ENCODE data around the gene GALNT17. TPM values are rescaled to one million over a fixed set of nuclear protein-coding genes. Genes with fewer than 3 reads are reported as not detected.

Gene GALNT17
- total RNA-seq, 1 donor: not detected

DNA sequence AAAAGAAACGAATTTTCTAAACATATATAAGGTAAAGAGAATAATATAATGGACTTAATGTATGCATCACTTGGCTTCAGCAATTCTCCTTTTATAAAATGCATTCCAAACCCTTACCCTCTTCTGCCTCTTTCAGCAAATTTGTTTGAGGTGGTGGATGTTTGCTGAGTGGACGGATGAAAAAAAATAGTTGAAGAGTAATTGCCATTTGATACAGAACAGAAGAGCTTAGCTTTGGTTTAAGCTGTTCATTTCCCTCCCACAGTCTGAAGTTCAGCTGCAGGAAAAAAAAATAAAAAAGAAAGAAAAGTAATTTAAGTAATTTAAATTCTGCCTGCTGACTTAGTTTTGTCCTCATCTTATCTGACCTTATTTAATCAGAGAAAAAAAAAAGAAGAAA, 138.6 kb downstream of the GALNT17 start:
- TF ChIP-seq, protein P1, sequence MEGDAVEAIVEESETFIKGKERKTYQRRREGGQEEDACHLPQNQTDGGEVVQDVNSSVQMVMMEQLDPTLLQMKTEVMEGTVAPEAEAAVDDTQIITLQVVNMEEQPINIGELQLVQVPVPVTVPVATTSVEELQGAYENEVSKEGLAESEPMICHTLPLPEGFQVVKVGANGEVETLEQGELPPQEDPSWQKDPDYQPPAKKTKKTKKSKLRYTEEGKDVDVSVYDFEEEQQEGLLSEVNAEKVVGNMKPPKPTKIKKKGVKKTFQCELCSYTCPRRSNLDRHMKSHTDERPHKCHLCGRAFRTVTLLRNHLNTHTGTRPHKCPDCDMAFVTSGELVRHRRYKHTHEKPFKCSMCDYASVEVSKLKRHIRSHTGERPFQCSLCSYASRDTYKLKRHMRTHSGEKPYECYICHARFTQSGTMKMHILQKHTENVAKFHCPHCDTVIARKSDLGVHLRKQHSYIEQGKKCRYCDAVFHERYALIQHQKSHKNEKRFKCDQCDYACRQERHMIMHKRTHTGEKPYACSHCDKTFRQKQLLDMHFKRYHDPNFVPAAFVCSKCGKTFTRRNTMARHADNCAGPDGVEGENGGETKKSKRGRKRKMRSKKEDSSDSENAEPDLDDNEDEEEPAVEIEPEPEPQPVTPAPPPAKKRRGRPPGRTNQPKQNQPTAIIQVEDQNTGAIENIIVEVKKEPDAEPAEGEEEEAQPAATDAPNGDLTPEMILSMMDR (IDR thresholded peaks at IDR 0.05; ENCODE audit: insufficient read depth, low read depth, low read length): no peak
- DNase-seq (ENCODE audit: low read depth): no peak
- H3K4me3 ChIP-seq (ENCODE audit: low read depth, low read length): no peak overlapping the region

DNA sequence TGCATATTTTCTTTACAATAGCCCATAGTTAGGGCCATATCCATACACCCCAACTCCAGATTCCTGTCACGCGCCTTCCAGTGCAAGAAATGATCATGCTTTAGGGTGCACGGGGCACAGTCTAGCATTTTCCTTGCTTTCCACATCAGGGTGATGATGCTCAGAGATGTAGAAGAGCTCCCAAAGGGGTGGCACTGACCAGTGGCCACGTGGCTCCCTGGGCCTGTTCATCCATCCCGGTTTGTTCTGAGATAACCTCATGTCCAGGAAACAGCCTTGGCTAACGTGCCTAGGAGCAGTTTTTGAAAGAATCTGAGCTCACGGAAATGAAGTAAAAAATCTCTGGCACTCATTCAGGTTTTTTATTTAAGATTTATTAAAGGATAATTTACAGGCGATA, 139.3 kb downstream of the GALNT17 start:
- no peak for DNase-seq (ENCODE audit: low read depth)
- TF ChIP-seq, protein P1 (IDR thresholded peaks at IDR 0.05; ENCODE audit: insufficient read depth, low read depth, low read length): no peak
- H3K4me3 ChIP-seq (ENCODE audit: low read depth, low read length): no peak overlapping the region

DNA sequence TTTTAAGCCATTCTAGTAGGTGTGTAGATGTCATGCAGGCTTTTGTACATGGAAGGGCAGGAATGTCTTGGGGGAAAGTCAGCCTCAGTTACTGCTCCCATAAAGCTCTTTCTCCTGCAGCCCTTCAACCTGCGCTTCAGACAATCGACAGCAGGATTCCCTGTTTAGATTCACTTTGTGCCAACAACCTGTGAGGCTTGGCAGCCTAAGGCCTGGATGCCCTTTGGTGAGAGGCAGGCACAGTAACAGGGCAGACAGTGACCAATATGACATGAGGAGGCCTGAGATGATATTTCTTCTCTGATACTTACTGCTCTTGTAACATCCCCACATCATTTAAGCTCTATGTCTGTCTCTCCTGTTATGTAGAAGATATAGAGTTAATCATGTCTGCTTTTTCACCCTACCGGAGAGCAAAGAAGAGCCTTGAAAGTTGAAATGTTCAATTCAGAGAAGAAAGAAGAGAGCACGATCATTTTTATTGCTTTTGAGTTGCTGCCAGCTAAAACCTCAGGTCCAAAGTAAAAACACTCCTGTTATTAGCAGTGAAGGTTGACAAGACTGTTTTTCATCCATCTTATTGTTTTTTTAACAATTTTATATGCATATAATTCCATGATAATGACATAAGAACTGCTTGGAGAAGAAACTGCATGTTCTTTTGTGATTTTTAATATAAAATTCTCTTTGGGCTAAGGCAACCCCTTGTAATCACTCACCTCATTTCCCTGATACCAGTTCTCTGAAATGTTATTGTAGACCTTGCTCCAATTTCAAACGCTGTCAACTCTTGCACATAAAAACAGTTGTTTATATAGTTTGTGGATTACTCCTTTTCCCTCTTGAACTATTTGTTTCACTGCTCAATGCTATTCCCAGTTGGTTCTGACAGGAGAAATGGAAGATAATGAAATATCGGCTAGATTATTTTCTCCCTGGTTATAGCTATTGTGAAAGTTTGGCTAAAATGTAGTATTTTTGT, 140.9 kb downstream of the GALNT17 start:
- H3K4me3 ChIP-seq (ENCODE audit: low read depth, low read length): no peak overlapping the region
- DNase-seq (ENCODE audit: low read depth): no peak
- TF ChIP-seq, protein P1 (IDR thresholded peaks at IDR 0.05; ENCODE audit: insufficient read depth, low read depth, low read length): no peak

DNA sequence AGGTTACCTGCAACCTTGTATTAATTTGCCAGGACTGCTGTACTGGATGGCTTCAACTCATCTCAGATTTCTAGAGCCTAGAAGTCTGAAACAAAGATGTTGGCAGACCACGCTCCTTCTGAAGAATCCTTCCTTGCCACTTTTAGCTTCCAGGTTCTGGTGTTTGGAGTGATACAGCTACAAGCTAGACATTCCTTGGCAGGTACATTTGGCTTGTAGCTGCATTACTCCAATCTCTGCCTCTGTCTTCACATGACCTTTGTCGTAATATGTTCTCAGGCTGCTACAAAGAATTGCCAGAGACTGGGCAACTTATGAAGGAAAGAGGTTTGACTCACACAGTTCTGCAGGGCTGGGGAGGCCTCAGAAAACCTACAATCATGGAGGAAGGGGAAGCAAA, 146.3 kb downstream of the GALNT17 start:
- no peak overlapping the region for H3K4me3 ChIP-seq (ENCODE audit: low read depth, low read length)
- TF ChIP-seq, protein P1 (IDR thresholded peaks at IDR 0.05; ENCODE audit: insufficient read depth, low read depth, low read length): no peak
- DNase-seq (ENCODE audit: low read depth): no peak

DNA sequence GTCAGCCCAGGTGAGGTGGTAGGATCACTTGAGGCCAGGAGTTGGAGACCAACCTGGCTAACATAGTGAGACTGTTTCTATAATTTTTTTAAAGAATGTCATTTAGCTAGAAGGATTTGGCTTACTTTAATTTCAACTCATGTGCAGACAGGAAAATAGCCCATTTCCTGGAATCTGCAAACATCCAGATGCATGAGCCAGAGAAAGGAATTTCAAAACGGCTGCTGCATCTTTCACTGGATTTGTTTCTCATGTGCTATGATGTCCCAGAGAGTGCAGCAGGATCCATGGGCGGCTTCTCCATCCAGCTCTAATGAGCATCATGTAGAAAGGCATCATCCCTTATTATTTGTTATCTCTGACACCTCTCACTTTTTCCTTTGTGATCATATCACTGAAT, 149.3 kb downstream of the GALNT17 start:
- TF ChIP-seq, protein P1 (IDR thresholded peaks at IDR 0.05; ENCODE audit: insufficient read depth, low read depth, low read length): no peak

DNA sequence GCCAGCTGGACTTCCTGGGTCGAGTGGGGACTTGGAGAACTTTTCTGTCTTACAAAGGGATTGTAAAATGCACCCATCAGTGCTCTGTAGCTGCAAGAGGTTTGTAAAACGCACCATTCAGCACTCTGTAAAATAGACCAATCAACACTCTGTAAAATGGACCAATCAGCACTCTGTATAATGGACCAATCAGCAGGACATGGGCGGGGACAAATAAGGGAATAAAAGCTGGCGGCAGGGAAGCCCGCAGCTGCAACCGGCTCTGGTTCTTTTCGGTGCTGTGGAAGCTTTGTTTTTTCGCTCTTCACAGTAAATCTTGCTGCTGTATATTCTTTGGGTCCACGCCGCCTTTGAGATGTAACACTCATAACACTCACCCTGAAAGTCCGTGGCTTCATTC, 151.9 kb downstream of the GALNT17 start:
- no peak overlapping the region for H3K4me3 ChIP-seq (ENCODE audit: low read depth, low read length)
- TF ChIP-seq, protein P1 (IDR thresholded peaks at IDR 0.05; ENCODE audit: insufficient read depth, low read depth, low read length): no peak
- DNase-seq (ENCODE audit: low read depth): no peak

More for the DNA sequence above, 149.3 kb downstream of the GALNT17 start:
- no peak overlapping the region for H3K4me3 ChIP-seq (ENCODE audit: low read depth, low read length)
- DNase-seq (ENCODE audit: low read depth): no peak

Data from fibroblast of villous mesenchyme (primary cell).